ENCODE data around the gene NENF. TPM values are rescaled to one million over a fixed set of nuclear protein-coding genes. Genes with fewer than 3 reads are reported as not detected.

NENF gene
- total RNA-seq, 3 donors from 2014 or later = 30.6 to 43.0 (median 32.5) TPM

DNA sequence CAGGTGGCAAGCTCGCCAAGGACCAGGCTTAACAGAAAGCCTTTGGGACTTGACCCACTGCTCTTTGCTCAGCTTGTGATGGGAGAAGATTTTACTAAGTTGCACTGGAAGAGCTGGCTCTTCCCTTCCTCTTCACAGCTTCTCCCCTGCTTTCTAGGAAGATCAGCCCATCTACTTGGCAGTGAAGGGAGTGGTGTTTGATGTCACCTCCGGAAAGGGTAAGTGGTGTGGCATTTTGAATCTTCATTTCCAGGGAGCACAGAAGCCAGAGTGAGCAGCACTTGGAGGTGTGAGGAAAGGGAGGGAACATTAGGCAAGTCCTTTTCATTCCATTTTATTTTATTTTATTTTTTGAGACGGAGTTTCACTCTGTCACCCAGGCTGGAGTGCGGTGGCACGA lies 9.7 kb downstream of the NENF start:
- intact Hi-C loops (cut with DNase I, micrococcal nuclease) = no loop called here
- DNase-seq (no peak), ATAC-seq (no peak)
- H3K36me3 ChIP-seq (ENCODE audit: low read depth) = no peaks in the 10 kb centered on the region
- H3K9me3 ChIP-seq = no peaks in the 10 kb centered on the region
- no peak overlapping the region for H3K4me3 ChIP-seq
- TF ChIP-seq, protein P1, sequence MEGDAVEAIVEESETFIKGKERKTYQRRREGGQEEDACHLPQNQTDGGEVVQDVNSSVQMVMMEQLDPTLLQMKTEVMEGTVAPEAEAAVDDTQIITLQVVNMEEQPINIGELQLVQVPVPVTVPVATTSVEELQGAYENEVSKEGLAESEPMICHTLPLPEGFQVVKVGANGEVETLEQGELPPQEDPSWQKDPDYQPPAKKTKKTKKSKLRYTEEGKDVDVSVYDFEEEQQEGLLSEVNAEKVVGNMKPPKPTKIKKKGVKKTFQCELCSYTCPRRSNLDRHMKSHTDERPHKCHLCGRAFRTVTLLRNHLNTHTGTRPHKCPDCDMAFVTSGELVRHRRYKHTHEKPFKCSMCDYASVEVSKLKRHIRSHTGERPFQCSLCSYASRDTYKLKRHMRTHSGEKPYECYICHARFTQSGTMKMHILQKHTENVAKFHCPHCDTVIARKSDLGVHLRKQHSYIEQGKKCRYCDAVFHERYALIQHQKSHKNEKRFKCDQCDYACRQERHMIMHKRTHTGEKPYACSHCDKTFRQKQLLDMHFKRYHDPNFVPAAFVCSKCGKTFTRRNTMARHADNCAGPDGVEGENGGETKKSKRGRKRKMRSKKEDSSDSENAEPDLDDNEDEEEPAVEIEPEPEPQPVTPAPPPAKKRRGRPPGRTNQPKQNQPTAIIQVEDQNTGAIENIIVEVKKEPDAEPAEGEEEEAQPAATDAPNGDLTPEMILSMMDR (IDR thresholded peaks at IDR 0.05) = no peak
- H3K4me1 ChIP-seq (ENCODE audit: low read depth) = no peaks in the 10 kb centered on the region

DNA sequence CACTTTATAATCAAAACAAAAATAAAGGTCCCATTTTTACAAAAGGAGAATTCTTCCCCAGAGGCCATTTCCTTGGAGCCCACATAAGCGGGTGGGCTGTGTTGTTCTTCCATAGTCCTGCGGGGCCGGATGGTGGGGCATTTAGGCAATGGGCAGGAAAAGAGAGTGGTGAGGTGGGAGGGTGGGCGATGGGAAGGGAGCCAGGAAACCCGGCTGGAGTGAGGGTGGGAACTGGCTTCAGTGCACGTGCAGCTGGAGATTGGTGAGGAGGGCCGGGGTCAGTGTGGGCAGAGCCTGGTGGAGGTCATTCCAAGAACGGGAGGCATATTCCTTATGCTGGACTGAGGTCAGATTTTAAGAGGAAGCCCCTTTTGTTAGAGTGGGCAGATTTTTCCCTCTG lies 13.6 kb downstream of the NENF start:
- Histone ChIP-seq H3K36me3 (ENCODE audit: low read depth) (no peaks in the 10 kb centered on the region), H3K4me3 (no peak overlapping the region), H3K4me1 (ENCODE audit: low read depth) (no peaks in the 10 kb centered on the region), H3K9me3 (no peaks in the 10 kb centered on the region)
- intact Hi-C loops (cut with DNase I, micrococcal nuclease) = no loop called here
- TF ChIP-seq, protein P1 (IDR thresholded peaks at IDR 0.05) = no peak
- no peak for ATAC-seq
- DNase-seq = no peak

DNA sequence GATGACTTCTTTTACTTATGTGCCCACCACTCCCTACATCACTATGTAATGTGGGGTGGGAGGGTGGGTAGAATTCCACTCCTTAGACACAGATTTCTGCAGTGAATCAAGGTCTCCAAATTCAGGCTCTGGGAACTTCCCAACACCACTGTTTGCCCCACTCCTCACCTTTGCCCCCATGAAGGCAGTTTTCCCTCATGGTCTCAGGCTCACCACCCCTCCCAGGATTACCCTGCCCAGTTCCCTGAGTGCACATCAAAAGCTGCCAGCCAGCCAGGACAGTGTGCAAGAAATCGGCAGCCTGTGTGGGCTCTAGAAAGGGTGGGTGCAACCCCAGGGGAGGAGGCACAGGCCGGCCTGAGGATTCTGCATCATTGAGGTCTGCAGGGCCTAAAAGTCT lies 14.8 kb downstream of the NENF start:
- H3K9me3 ChIP-seq = no peaks in the 10 kb centered on the region
- H3K4me3 ChIP-seq = no peak overlapping the region
- H3K4me1 ChIP-seq (ENCODE audit: low read depth) = no peaks in the 10 kb centered on the region
- H3K36me3 ChIP-seq (ENCODE audit: low read depth) = no peaks in the 10 kb centered on the region
- TF ChIP-seq, protein P1 (IDR thresholded peaks at IDR 0.05) = no peak
- ATAC-seq (no peak), DNase-seq (no peak)
- intact Hi-C loops (cut with DNase I, micrococcal nuclease) = no loop called here

DNA sequence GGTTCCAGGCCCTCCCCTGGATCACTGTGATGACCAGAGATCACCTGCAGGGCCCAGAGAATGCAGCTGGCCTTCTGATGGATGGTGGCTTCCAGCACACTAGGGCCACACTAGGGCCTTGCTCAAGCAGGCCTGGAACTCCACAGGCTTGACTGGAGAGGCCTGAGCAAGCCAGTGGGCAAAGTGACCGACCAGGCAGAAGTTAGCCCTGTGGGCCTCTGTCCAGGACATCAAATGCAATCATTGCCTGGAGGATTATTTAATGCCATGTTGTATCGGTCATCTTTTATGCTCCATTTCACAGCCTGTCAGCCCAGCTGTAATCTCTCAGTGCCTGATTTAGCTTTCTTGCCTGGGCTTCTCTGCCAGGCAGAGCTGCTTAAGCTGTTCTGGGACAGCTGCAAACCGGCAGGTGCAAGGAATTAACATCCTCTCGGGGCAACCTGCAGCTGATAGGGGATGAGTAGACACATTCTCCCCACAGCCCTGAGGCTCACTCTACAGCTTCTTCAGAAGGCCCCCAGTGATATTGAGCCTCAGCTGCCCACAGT lies 17.7 kb downstream of the NENF start:
- TF ChIP-seq, protein P1 (IDR thresholded peaks at IDR 0.05) = no peak
- no peak overlapping the region for H3K4me3 ChIP-seq
- intact Hi-C loops (cut with DNase I, micrococcal nuclease) = loop anchor here (10.0 kb wide), 1 partner anchor 386 kb away; no protein-coding TSS in a partner anchor
- no peaks in the 10 kb centered on the region for H3K4me1 ChIP-seq (ENCODE audit: low read depth)
- H3K9me3 ChIP-seq = no peaks in the 10 kb centered on the region
- ATAC-seq = no peak
- DNase-seq = no peak
- H3K36me3 ChIP-seq (ENCODE audit: low read depth) = no peaks in the 10 kb centered on the region

DNA sequence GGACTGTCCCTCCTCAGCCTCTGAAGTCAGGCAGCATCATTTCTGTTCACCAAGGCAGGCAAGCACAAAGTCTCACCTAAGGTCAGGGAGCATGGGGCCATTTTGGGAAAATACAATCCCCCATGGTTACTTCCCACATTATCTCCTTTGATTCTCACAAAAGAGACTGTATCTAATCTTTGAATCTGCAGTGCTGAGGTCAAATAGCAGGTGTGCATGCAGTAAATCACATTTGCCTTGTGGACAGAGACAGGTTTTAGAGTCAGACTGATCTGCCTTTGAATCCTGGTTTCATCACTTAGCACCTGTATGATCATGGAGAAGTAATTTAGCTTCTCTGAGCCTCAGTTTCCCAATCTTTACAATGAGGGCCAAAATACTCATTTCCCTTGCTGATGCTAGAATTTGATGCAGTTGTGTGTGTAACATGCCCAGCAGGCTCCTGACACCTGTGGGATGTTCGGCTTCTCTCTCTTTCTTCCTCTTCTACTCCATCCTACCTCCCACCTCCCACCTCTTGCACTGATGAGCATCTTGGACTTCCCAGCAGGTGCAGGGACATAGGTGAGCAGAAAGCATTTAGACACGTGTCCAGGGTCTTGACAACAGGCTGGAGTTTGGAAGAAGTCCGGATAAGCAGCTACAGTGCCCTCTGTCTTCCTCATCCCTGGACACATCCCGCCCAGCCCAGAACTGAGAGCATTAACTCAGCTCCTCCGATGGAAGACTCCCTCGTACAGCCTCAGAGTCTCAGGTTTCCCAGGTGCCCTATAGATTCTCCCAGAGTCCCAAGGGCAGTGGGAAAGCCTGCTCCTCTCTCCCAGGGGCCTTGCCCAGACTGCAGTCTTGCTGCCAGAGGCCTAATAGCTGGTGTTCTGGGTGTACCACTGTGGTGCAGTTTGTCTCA lies 18.9 kb downstream of the NENF start:
- Histone ChIP-seq H3K4me1 (ENCODE audit: low read depth) (no peaks in the 10 kb centered on the region), H3K36me3 (ENCODE audit: low read depth) (no peaks in the 10 kb centered on the region), H3K9me3 (no peaks in the 10 kb centered on the region), H3K4me3 (no peak overlapping the region)
- TF ChIP-seq, protein P1 (IDR thresholded peaks at IDR 0.05) = no peak
- DNase-seq (no peak), ATAC-seq (no peak)
- intact Hi-C loops (cut with DNase I, micrococcal nuclease) = loop anchor here (10.0 kb wide), 1 partner anchor 387 kb away; no protein-coding TSS in a partner anchor
